Gastroesophageal sphincter (tissue), 4 donors: ENCODE data around the gene TEX13D. TPM values are rescaled to one million over a fixed set of nuclear protein-coding genes. Genes with fewer than 3 reads are reported as not detected.
"Not testable (repeated sequence)": the region's sequence is repeated elsewhere in the genome, so short reads cannot be mapped to it uniquely, and the experiment has no call there.

ENCODE experiments used
- ATAC-seq: fragments of 150-250 bp; one replicate; pipeline ENCODE4 v1.9.1; 2016; ENCODE audit warnings: mild to moderate bottlenecking, moderate library complexity
- H3K27ac ChIP-seq, 4 donors: fragments of 200-600 bp; sonication (generic) in 3 of 4; 1 replicate in 3 of 4; 2 replicates in 1 of 4; pipeline ENCODE4 v1.5.1; 2016 to 2019
- H3K27me3 ChIP-seq: fragments of 200-600 bp; sonication (generic); one replicate; pipeline ENCODE4 v1.5.1; 2019
- H3K36me3 ChIP-seq, 2 donors: fragments of 200-600 bp; sonication (generic); one replicate each; pipeline ENCODE4 v1.5.1; 2019; ENCODE audit warnings: control low read depth in 1 of 2
- H3K4me1 ChIP-seq, 3 donors: fragments of 200-600 bp; sonication (generic); 1 replicate in 2 of 3; 2 replicates in 1 of 3; pipeline ENCODE4 v1.5.1; 2016 to 2019; ENCODE audit warnings: control low read depth in 2 of 3
- H3K4me3 ChIP-seq, 2 donors: fragments of 200-600 bp; sonication (generic); one replicate each; pipeline ENCODE4 v1.5.1; 2019; ENCODE audit warnings: mild to moderate bottlenecking in 1 of 2, moderate library complexity in 1 of 2
- H3K9me3 ChIP-seq, 3 donors: fragments of 200-600 bp; sonication (generic); one replicate each; pipeline ENCODE4 v1.5.1; 2017 to 2019; ENCODE audit warnings: control low read depth in 2 of 3
- EP300 ChIP-seq: sonication (generic); formaldehyde crosslinking; IDR thresholded peaks from one replicate; pipeline ENCODE4 v1.6.1; 2017; ENCODE audit warnings: antibody characterized with exemption, mild to moderate bottlenecking
- POLR2A ChIP-seq, 2 donors: fragments of 450-650 bp; IDR thresholded peaks; one replicate each; pipeline ENCODE4 v1.6.1; 2017; ENCODE audit warnings: antibody characterized with exemption in 2 of 2, mild to moderate bottlenecking in 2 of 2, moderate library complexity in 1 of 2
- POLR2AphosphoS5 ChIP-seq: sonication (generic); formaldehyde crosslinking; IDR thresholded peaks from one replicate; pipeline ENCODE4 v1.6.1; 2017; ENCODE audit warnings: antibody characterized with exemption
- WGBS, 2 donors: methylation state at CpG; one replicate each; pipeline ENCODE4 v1.1.5; 2018; ENCODE audit warnings: low coverage in 1 of 2; 5-methylcytosine and 5-hydroxymethylcytosine counted together
- total RNA-seq, 4 donors: library from RNA; depleted of rRNA; stranded (reverse); fragments of >200 nt; gene quantifications; one replicate each; pipeline ENCODE4 v1.1.0, GENCODE V29; 2016
- TF ChIP-seq, protein P1 (sequence below), 4 experiments: fragments of 200-600 bp in 2 of 4; fragments of 450-650 bp in 2 of 4; sonication (generic) in 1 of 4; IDR thresholded peaks; one replicate each; pipeline ENCODE4 v1.5.1; 2017 to 2019; ENCODE audit warnings: antibody characterized with exemption in 4 of 4, mild to moderate bottlenecking in 2 of 4, moderate library complexity in 2 of 4

Gene TEX13D
- total RNA-seq, 4 donors from 2014 or later = 0.17 to 1.2 TPM; not detected in 2

DNA sequence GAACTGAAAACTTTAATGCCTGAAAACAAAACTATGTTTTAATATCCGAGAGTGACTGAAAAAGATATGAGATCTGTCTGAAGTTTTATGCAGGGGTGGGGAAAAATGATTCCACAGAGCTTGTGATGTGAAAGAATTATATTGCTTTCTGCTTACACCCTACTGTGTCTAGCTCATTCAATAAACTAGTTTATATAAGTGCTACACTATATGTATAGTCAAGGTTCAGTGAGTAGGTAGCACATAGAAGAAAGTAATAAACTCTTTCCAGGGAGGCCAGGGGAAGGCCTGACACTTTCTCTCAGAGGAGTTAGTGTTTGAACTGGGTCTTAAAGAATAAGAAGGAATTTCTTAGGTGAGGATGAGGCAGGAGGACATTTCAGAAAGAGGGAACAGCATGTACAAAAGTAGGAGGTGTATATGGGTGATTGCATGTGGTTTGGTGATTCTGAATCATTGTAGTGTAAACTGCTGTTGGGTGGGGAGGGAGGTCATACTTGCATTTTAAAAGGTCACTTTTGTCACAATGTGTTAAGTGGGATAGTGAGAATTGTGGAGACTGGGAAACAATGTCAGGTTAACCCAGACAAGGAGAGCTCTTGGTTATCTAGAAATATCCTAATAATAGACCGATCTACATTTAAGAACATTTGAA is 25.1 kb upstream of the TEX13D start:
- H3K4me1 ChIP-seq = no peaks in the 10 kb centered on the region
- H3K27ac ChIP-seq = no peak overlapping the region
- TF ChIP-seq, protein P1, sequence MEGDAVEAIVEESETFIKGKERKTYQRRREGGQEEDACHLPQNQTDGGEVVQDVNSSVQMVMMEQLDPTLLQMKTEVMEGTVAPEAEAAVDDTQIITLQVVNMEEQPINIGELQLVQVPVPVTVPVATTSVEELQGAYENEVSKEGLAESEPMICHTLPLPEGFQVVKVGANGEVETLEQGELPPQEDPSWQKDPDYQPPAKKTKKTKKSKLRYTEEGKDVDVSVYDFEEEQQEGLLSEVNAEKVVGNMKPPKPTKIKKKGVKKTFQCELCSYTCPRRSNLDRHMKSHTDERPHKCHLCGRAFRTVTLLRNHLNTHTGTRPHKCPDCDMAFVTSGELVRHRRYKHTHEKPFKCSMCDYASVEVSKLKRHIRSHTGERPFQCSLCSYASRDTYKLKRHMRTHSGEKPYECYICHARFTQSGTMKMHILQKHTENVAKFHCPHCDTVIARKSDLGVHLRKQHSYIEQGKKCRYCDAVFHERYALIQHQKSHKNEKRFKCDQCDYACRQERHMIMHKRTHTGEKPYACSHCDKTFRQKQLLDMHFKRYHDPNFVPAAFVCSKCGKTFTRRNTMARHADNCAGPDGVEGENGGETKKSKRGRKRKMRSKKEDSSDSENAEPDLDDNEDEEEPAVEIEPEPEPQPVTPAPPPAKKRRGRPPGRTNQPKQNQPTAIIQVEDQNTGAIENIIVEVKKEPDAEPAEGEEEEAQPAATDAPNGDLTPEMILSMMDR (IDR thresholded peaks at IDR 0.05) = no peak
- TF ChIP-seq POLR2A (IDR thresholded peaks at IDR 0.05) = no peak
- no peak for TF ChIP-seq POLR2AphosphoS5
- TF ChIP-seq EP300 = no peak
- WGBS, 2 donors = 71 to 75% methylated on average over 1 to 2 of the region's 2 CpGs
- no peak for ATAC-seq
- no peaks in the 10 kb centered on the region for H3K9me3 ChIP-seq
- H3K36me3 ChIP-seq = no peaks in the 10 kb centered on the region
- H3K27me3 ChIP-seq = no peaks in the 10 kb centered on the region
- no peak overlapping the region for H3K4me3 ChIP-seq

DNA sequence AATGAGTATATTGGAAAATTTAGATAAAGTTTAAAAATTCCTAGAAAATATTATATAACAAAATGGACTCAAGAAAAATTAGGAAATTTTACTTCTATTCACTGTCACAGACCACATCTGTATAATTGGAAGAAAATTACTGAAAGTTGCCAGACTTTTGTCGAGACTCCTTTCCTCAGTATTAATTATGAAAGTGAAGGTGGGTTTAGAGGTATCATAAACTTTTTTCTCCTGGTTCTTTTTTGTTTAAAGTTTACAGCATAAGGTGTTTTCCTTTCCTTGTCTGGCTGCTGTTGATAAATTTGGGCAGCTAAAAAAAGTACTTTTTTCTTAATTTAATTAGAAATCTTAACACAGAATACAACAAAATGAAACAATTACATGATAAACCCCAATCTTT is 6.7 kb upstream of the TEX13D start:
- H3K27ac ChIP-seq = no peak overlapping the region
- H3K9me3 ChIP-seq = no peaks in the 10 kb centered on the region
- H3K4me1 ChIP-seq = no peaks in the 10 kb centered on the region
- no peaks in the 10 kb centered on the region for H3K27me3 ChIP-seq
- 82 to 83% methylated on average over 1 of the region's 1 CpG for WGBS, 2 donors
- ATAC-seq = no peak
- TF ChIP-seq POLR2AphosphoS5 = no peak
- no peak for TF ChIP-seq EP300
- no peak for TF ChIP-seq POLR2A (IDR thresholded peaks at IDR 0.05)
- TF ChIP-seq, protein P1 (IDR thresholded peaks at IDR 0.05) = no peak
- no peaks in the 10 kb centered on the region for H3K36me3 ChIP-seq
- H3K4me3 ChIP-seq = no peak overlapping the region

DNA sequence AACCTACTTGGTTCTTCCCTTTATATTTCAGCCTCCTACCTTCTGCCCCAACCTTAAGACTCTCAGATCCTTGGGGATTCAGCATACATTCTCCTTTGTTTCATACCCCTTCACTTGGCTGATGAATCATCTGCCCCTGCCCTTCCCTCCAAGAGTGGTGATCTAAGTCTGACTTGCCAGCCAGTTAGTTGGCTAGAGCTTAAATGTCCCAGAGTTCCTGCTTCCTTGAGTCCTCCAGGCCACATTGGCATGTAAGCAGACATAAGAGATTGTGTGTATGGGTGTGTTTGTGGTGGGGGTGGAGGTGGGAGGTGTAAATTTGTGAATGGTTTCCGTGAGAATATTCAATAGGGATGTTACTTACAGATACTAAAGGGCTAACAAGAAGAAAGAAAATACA is 3.7 kb upstream of the TEX13D start:
- H3K27me3 ChIP-seq = no peaks in the 10 kb centered on the region
- ATAC-seq = no peak
- 67 to 100% methylated on average over 1 of the region's 1 CpG for WGBS, 2 donors

DNA sequence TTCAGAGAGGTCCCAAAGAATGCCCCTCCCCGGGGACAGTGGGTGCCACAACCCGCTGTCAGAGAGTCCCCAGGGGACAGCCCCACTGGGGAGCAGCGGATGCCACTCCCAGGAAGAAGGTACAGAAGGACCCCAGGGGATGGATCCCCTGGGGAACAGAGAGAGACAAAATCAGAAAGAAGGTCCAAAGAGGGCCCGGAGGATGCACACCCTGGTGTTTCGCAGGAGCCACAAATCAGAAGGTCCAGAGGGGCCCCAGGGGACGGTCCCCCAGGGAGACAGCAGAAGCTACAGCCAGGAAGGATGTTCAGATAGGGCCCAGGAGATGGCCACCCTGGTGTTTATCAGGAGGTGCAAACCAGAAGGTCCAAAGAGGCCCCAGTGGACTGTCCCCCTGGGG is 1.4 kb downstream of the TEX13D start:
- Histone ChIP-seq H3K4me1 (no peaks in the 10 kb centered on the region), H3K27me3 (no peaks in the 10 kb centered on the region), H3K4me3 (no peak overlapping the region), H3K27ac (no peak overlapping the region), H3K36me3 (no peaks in the 10 kb centered on the region), H3K9me3 (no peaks in the 10 kb centered on the region)
- no peak for TF ChIP-seq POLR2A (IDR thresholded peaks at IDR 0.05)
- no peak for TF ChIP-seq EP300
- TF ChIP-seq, protein P1 (IDR thresholded peaks at IDR 0.05) = no peak
- no peak for TF ChIP-seq POLR2AphosphoS5
- WGBS, 2 donors = 100% methylated on average over 1 of the region's 6 CpGs; no CpG with 5 or more reads in 1 of the 2 donors
- ATAC-seq = no peak

More for the DNA sequence above, 3.7 kb upstream of the TEX13D start:
- no peaks in the 10 kb centered on the region for H3K4me1 ChIP-seq
- no peak for TF ChIP-seq EP300
- TF ChIP-seq, protein P1 (IDR thresholded peaks at IDR 0.05) = no peak
- TF ChIP-seq POLR2A (IDR thresholded peaks at IDR 0.05) = no peak
- no peak for TF ChIP-seq POLR2AphosphoS5
- no peak overlapping the region for H3K27ac ChIP-seq
- no peaks in the 10 kb centered on the region for H3K36me3 ChIP-seq
- H3K9me3 ChIP-seq = no peaks in the 10 kb centered on the region
- H3K4me3 ChIP-seq = no peak overlapping the region

DNA sequence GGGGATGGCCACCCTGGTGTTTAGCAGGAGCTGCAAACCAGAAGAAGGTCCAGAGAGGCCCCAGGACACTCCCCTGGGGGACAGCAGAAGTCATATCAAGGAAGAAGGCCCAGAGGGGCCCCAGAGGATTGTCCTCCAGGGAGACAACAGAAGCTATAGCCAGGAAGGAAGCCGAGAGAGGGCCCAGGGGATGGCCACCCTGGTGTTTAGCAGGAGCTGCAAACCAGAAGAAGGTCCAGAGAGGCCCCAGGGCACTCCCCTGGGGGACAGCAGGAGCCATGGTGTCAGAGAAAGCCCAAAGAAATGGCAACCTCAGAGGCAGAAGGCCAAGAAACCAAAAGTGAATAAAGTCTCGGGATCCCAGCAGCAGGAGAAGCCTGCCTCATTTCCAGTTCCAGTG is 2.1 kb downstream of the TEX13D start:
- not testable (repeated sequence) for H3K9me3 ChIP-seq, H3K27me3 ChIP-seq, ATAC-seq, H3K4me3 ChIP-seq, H3K27ac ChIP-seq, H3K36me3 ChIP-seq, H3K4me1 ChIP-seq
- no CpG with 5 or more reads among the region's 2 CpGs for WGBS, 2 donors
